Neural crest cell (in vitro differentiated cells): Measurements from ENCODE around the gene KRT76. TPM values are rescaled to one million over a fixed set of nuclear protein-coding genes. Genes with fewer than 3 reads are reported as not detected.

Experiments used
- DNase-seq: peaks from one replicate; pipeline ENCODE4 v3.0.0; 2021; ENCODE audit warnings: low read depth, mixed read lengths, low spot score
- H3K27ac Mint-ChIP-seq: one replicate; pipeline ENCODE4 v1.8.0; 2021; ENCODE audit warnings: mild to moderate bottlenecking, mixed read lengths; ENCODE audit not compliant: unreplicated experiment
- H3K27me3 Mint-ChIP-seq: 2 replicates; pipeline ENCODE4 v1.8.0; 2021; ENCODE audit warnings: low read depth, mild to moderate bottlenecking, mixed read lengths
- H3K36me3 Mint-ChIP-seq: 2 replicates; pipeline ENCODE4 v1.8.0; 2021; ENCODE audit warnings: low read depth, mild to moderate bottlenecking, mixed read lengths
- H3K4me1 Mint-ChIP-seq: 2 replicates; pipeline ENCODE4 v1.8.0; 2021; ENCODE audit warnings: mixed read lengths
- H3K4me3 Mint-ChIP-seq: one replicate; pipeline ENCODE4 v1.8.0; 2021; ENCODE audit warnings: mild to moderate bottlenecking, mixed read lengths
- H3K9me3 Mint-ChIP-seq: 2 replicates; pipeline ENCODE4 v1.8.0; 2021; ENCODE audit warnings: mixed read lengths
- CTCF ChIP-seq: fragments of 200-600 bp; sonication (generic); conservative IDR thresholded peaks from 2 replicates; pipeline ENCODE4 v1.5.0; 2021; ENCODE audit warnings: antibody characterized with exemption, mild to moderate bottlenecking
- total RNA-seq: library from RNA; stranded (reverse); gene quantifications from 2 replicates; pipeline ENCODE4 v1.2.1, GENCODE V29; 2021

The KRT76 gene
- total RNA-seq, 1 donor from 2014 or later, result not detected

- Mint-ChIP-seq H3K27ac (no peak overlapping the region), H3K36me3 (no peaks in the 10 kb centered on the region), H3K27me3 (peaks cover 13% of the 10 kb centered on the region), H3K9me3 (no peaks in the 10 kb centered on the region), H3K4me1 (no peaks in the 10 kb centered on the region), H3K4me3 (no peak overlapping the region)
- DNase-seq, result no peak
- TF ChIP-seq CTCF, result no peak
Observed at GRCh38 chr12:52811191-52812072, 34.3 kb upstream of the KRT76 start.

- Mint-ChIP-seq H3K36me3 (no peaks in the 10 kb centered on the region), H3K9me3 (no peaks in the 10 kb centered on the region), H3K27me3 (peaks cover 13% of the 10 kb centered on the region), H3K4me3 (no peak overlapping the region), H3K4me1 (no peaks in the 10 kb centered on the region), H3K27ac (no peak overlapping the region)
- DNase-seq, result no peak
- TF ChIP-seq CTCF, result no peak
Observed at GRCh38 chr12:52810554-52810953, 33.4 kb upstream of the KRT76 start.

- no peak for TF ChIP-seq CTCF
- H3K4me1 Mint-ChIP-seq, result no peaks in the 10 kb centered on the region
- no peak for DNase-seq
- H3K4me3 Mint-ChIP-seq, result no peak overlapping the region
- no peak overlapping the region for H3K27ac Mint-ChIP-seq
- H3K9me3 Mint-ChIP-seq, result no peaks in the 10 kb centered on the region
- no peaks in the 10 kb centered on the region for H3K36me3 Mint-ChIP-seq
- peaks cover 13% of the 10 kb centered on the region for H3K27me3 Mint-ChIP-seq
Observed at GRCh38 chr12:52809166-52809565, 32.0 kb upstream of the KRT76 start.

GRCh38 chr12:52808573-52809160 is 31.5 kb upstream of the KRT76 start:
- no peak for DNase-seq
- peaks cover 16% of the 10 kb centered on the region for H3K27me3 Mint-ChIP-seq
- H3K4me3 Mint-ChIP-seq, result no peak overlapping the region
- H3K36me3 Mint-ChIP-seq, result no peaks in the 10 kb centered on the region
- no peak for TF ChIP-seq CTCF
- no peaks in the 10 kb centered on the region for H3K9me3 Mint-ChIP-seq
- no peaks in the 10 kb centered on the region for H3K4me1 Mint-ChIP-seq
- no peak overlapping the region for H3K27ac Mint-ChIP-seq

GRCh38 chr12:52807544-52808470 is 30.7 kb upstream of the KRT76 start:
- Mint-ChIP-seq H3K4me3 (no peak overlapping the region), H3K27ac (no peak overlapping the region), H3K36me3 (no peaks in the 10 kb centered on the region), H3K9me3 (no peaks in the 10 kb centered on the region), H3K27me3 (peaks cover 16% of the 10 kb centered on the region), H3K4me1 (no peaks in the 10 kb centered on the region)
- DNase-seq, result no peak
- no peak for TF ChIP-seq CTCF
